CD4-positive, alpha-beta T cell (primary cell): ENCODE measurements around the gene C2CD4D. TPM values are rescaled to one million over a fixed set of nuclear protein-coding genes. Genes with fewer than 3 reads are reported as not detected.

ENCODE experiments used
- ATAC-seq: fragments of 200-7000 bp; cut with Tn5 transposase; one replicate; pipeline ENCODE4 v1.10.0; 2022; ENCODE audit warnings: mild to moderate bottlenecking; ENCODE audit not compliant: poor library complexity
- CTCF ChIA-PET: fragments of 350-600 bp; sonication (Branson Sonifier 250); formaldehyde crosslinking; loops from one replicate; lab custom pipeline; 2021; ENCODE audit warnings: antibody characterized with exemption, inconsistent platforms; lab: Charles Lee
- POLR2A ChIA-PET: fragments of 350-600 bp; sonication (Branson Sonifier 250); formaldehyde crosslinking; loops from one replicate; lab custom pipeline; 2021; ENCODE audit warnings: antibody characterized with exemption, inconsistent platforms; lab: Charles Lee
- DNase-seq, 14 experiments: peaks; one replicate each; pipeline ENCODE4 v3.0.0-alpha.2; 2013 to 2020; ENCODE audit warnings: mixed read lengths in 2 of 14
- H3K27ac ChIP-seq, 2 donors: one replicate each; pipeline versions ENCODE4 v1.5.1 to v1.7.0; 2013; ENCODE audit warnings: low read length in 2 of 2, low read depth in 1 of 2, mild to moderate bottlenecking in 1 of 2
- H3K27me3 ChIP-seq, 2 experiments: 1 replicate in 1 of 2; 2 replicates in 1 of 2; pipeline versions ENCODE4 v1.6.1 to v1.7.0; 2013; ENCODE audit warnings: low read length in 2 of 2, control low read depth in 1 of 2, mild to moderate bottlenecking in 1 of 2, moderate library complexity in 1 of 2; ENCODE audit not compliant: insufficient read depth in 2 of 2, control insufficient read depth in 1 of 2
- H3K36me3 ChIP-seq: one replicate; pipeline ENCODE4 v1.6.1; 2013; ENCODE audit warnings: low read length, control low read depth; ENCODE audit not compliant: insufficient read depth
- H3K4me1 ChIP-seq: one replicate; pipeline ENCODE4 v1.6.1; 2013; ENCODE audit warnings: low read length, control low read depth; ENCODE audit not compliant: insufficient read depth
- H3K4me3 ChIP-seq: one replicate; pipeline ENCODE4 v1.5.1; 2013; ENCODE audit warnings: mild to moderate bottlenecking, low read length, moderate library complexity
- H3K9me3 ChIP-seq, 2 experiments: 1 replicate in 1 of 2; 2 replicates in 1 of 2; pipeline versions ENCODE4 v1.6.1 to v1.7.0; 2013; ENCODE audit warnings: low read length in 2 of 2, mild to moderate bottlenecking in 2 of 2, control low read depth in 1 of 2, moderate library complexity in 1 of 2; ENCODE audit not compliant: control insufficient read depth in 1 of 2, insufficient read depth in 1 of 2
- H3K27ac Mint-ChIP-seq: one replicate; pipeline ENCODE4 v1.8.0; 2020; ENCODE audit warnings: mixed read lengths
- H3K27me3 Mint-ChIP-seq: one replicate; pipeline ENCODE4 v1.8.0; 2021; ENCODE audit warnings: mixed read lengths
- H3K36me3 Mint-ChIP-seq: one replicate; pipeline ENCODE4 v1.8.0; 2021; ENCODE audit warnings: low read depth, mixed read lengths
- H3K4me1 Mint-ChIP-seq: one replicate; pipeline ENCODE4 v1.8.0; 2021; ENCODE audit warnings: low read depth, mixed read lengths
- H3K4me3 Mint-ChIP-seq: one replicate; pipeline ENCODE4 v1.8.0; 2020; ENCODE audit warnings: mild to moderate bottlenecking, mixed read lengths
- H3K9me3 Mint-ChIP-seq: one replicate; pipeline ENCODE4 v1.8.0; 2020; ENCODE audit warnings: mixed read lengths
- CTCF ChIP-seq: fragments of 200-600 bp; IDR thresholded peaks from one replicate; pipeline ENCODE4 v1.8.0; 2022; ENCODE audit warnings: antibody characterized with exemption, mild to moderate bottlenecking
- intact Hi-C, 2 experiments: fragments of 100-400 bp; cut with DNase I in 1 of 2; cut with micrococcal nuclease in 1 of 2; formaldehyde crosslinking; loops; one replicate each; pipeline versions ENCODE4 v1.15.1 to v1.9.0; 2023 to 2025; cut with DNase I, micrococcal nuclease
- total RNA-seq, 174 experiments: library from RNA in 2 of 174; stranded (reverse) in 2 of 174; gene quantifications; one replicate each; pipeline ENCODE4 v1.2.3 and lab custom pipeline; 2021 to 2026

C2CD4D gene
- total RNA-seq, 2 experiments from 2014 or later: 0.75 to 0.88 TPM

- no peak overlapping the region for H3K27ac ChIP-seq
- peaks cover 9% of the 10 kb centered on the region for H3K4me1 ChIP-seq
- no peaks in the 10 kb centered on the region for H3K27me3 ChIP-seq
- Mint-ChIP-seq H3K36me3 (no peaks in the 10 kb centered on the region), H3K9me3 (no peaks in the 10 kb centered on the region), H3K27me3 (no peaks in the 10 kb centered on the region), H3K4me1 (no peaks in the 10 kb centered on the region), H3K4me3 (no peak overlapping the region), H3K27ac (no peak overlapping the region)
- H3K4me3 ChIP-seq: no peak overlapping the region
- no peaks in the 10 kb centered on the region for H3K9me3 ChIP-seq
- ATAC-seq (no peak), DNase-seq (no peak)
- CTCF ChIA-PET: no interaction called here
- TF ChIP-seq CTCF: no peak
- intact Hi-C loops: no loop called here
- H3K36me3 ChIP-seq: peaks cover 12% of the 10 kb centered on the region
- POLR2A ChIA-PET: interaction anchor here (0.7 to 0.9 kb wide), 2 partner anchors 9 to 13 kb away, joined by 3 to 4 read pairs; no protein-coding TSS in a partner anchor
Observed at GRCh38 chr1:151807131-151807530, 32.5 kb downstream of the C2CD4D start.

- ChIA-PET CTCF (no interaction called here), POLR2A (interaction anchor here (0.9 to 1.2 kb wide), 2 partner anchors 10 to 15 kb away, joined by 3 to 4 read pairs; no protein-coding TSS in a partner anchor)
- DNase-seq (no peak), ATAC-seq (no peak)
- Mint-ChIP-seq H3K9me3 (no peaks in the 10 kb centered on the region), H3K36me3 (no peaks in the 10 kb centered on the region), H3K4me1 (no peaks in the 10 kb centered on the region), H3K27me3 (no peaks in the 10 kb centered on the region), H3K4me3 (no peak overlapping the region), H3K27ac (no peak overlapping the region)
- Histone ChIP-seq H3K36me3 (peaks cover 12% of the 10 kb centered on the region), H3K27me3 (no peaks in the 10 kb centered on the region), H3K4me3 (no peak overlapping the region), H3K27ac (no peak overlapping the region), H3K9me3 (no peaks in the 10 kb centered on the region), H3K4me1 (peaks cover 11% of the 10 kb centered on the region)
- intact Hi-C loops: no loop called here
- no peak for TF ChIP-seq CTCF
Observed at GRCh38 chr1:151806170-151806569, 33.5 kb downstream of the C2CD4D start.

- Histone ChIP-seq H3K36me3 (peaks cover 11% of the 10 kb centered on the region), H3K9me3 (no peaks in the 10 kb centered on the region), H3K4me3 (no peak within 1 kb of the TSS), H3K27me3 (no peaks in the 10 kb centered on the region), H3K27ac (no peak within 1 kb of the TSS), H3K4me1 (peaks cover 20% of the 10 kb centered on the region)
- H3K9me3 Mint-ChIP-seq: no peaks in the 10 kb centered on the region
- no peaks in the 10 kb centered on the region for H3K36me3 Mint-ChIP-seq
- peaks cover 5% of the 10 kb centered on the region for H3K4me1 Mint-ChIP-seq
- TF ChIP-seq CTCF: no peak
- H3K27ac Mint-ChIP-seq: no peak within 1 kb of the TSS
- ATAC-seq (no peak), DNase-seq (no peak)
- intact Hi-C loops: no loop called here
- no peak within 1 kb of the TSS for H3K4me3 Mint-ChIP-seq
- CTCF ChIA-PET: no interaction called here
- POLR2A ChIA-PET: no interaction called here
- no peaks in the 10 kb centered on the region for H3K27me3 Mint-ChIP-seq
Observed at GRCh38 chr1:151805066-151805820, 34.4 kb downstream of the C2CD4D start, which contains the start of gene LINGO4. TSS of gene LINGO4 (minus strand) at chr1:151805419. CDS start at chr1:151802704, 2,715 bp downstream.
